ENCODE measurements around the gene MOSPD3.
"Not testable (repeated sequence)": the region's sequence is repeated elsewhere in the genome, so short reads cannot be mapped to it uniquely, and the experiment has no call there.

MOSPD3 gene

DNA sequence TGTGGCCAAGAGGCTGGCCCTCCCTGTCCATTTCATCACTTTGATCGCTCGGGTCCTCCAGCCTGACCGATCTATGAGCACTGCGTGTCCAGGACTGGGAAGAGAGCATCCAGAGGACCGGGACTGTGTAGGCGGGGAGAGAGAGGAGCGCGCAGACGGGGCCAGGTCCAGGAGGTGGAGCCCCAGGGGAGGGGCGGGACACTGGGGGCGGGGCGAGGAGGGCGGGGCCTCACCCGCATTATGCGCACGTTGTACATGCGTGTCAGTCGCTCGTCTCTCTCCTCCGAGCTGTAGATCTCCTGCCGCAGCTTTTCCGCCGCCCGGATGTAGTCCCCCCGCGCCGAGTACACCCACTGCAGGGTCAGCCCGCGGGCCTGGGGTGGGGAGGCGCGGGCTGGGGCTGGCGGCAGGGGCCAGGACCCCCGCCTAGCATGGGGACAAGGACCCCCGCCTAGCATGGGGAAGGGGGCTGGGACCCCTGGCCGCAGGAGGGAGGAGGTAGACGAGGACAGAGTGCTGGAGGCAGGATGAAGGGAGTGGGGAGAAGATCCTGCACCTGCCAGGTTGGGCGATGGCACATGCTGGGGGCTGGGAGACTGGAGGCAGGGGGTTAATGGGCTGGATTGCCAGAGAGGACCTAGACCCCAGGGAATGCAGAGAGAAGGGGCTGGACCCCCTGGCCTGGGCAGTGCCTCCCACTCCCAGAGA lies 14.3 kb downstream of the MOSPD3 start:
- DNase-seq (ENCODE audit: low spot score), result peak; percentile 54

DNA sequence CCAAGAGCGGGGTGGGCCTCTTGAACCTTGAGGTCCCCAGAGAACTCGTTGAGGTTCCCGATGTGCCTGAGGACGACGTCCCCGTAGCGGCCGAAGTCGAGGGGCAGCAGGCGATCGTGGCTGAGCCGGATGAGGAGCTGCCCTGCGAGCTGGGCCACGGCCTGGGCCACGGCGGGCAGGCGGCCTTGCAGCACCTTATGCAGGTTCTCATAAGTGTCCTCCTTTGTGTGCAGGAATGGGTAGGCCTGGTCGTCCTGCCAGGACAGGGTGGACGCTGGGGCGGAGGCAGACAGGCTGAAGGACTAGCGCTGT lies 14.9 kb downstream of the MOSPD3 start:
- DNase-seq (ENCODE audit: low spot score), result no peak

DNA sequence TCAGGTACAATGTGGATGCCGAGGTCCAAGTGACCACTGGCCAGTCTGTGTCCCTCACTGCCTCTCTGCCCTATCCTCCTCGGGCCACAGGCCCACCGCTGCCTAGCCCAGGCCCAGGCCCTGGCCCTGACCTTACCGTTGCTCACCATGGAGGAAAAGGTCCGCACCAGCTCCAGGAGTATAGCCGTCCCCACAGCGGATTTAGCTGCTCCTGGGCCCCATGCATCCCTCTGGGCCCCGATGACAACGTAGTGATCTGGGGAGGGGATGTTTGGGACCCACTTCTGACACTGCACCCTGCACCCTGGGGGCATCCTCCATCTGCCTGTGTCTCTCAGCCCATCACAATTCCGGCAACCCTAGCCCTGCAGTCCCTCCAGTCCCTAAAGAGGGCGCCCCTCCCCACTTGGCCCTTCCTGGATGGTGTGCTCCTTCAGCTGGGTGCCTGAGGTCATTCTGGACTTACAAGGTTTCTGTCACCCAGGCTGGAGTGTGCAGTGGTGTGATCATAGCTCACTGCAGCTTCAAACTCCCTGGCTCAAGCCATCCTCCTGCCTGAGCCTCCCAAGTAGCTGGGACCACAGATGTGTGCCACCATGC lies 16.9 kb downstream of the MOSPD3 start:
- peak; percentile 94 for DNase-seq (ENCODE audit: low spot score)

DNA sequence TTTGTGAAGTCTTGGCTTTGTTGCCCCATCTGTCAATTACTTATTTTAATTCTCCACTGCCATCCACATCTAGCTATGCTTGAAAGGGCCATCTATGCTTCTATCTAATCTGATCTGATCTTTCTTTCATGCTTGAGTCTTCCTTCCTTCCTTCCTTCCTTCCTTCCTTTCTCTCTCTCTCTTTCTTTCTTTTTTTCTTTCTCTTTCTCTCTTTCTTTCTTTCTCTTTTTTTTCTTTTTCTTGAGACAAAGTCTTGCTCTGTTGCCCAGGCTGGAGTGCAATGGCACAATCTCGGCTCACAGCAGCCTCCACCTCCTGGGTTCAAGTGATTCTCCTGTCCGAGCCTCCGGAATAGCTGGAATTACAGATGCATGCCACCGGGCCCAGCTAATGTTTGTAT lies 17.7 kb downstream of the MOSPD3 start:
- DNase-seq (ENCODE audit: low spot score), result no peak

DNA sequence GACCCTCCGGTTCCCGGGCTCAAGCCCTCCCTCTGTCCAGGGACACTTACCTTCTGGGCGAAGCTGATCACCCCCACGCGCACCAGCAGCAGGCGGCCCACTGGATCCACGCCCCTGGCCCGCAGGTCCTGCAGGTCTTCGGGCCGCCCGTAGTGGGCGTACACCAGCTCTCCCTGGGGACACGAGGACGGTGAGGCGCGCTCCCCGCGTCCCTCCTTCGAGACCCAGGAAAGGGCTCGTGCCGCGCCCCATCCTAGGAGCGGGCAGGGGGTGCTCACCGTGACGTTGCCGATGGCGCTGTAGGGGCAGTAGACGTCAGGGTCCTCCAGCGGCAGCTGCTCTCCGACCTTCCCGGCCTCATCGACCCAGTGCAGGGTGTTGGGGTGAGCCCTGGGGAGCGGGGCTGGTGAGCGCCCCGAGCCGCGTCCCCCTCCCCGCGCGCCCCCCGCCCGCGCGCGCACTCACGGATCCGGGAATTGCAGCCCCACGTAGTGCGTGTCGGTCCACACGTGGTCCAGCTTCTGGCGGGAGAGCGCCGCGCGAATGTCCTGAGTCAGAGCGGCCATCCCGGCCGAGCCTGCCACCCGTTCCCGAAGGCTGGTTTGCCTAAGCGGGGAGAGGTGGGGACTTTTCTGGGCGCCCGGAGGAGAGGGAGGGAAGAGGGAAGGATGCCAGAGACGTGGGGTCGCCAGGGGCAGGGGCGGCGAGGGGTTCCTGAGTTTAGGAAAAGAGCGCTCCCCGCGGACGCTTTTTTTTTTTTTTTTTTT lies 20.8 kb downstream of the MOSPD3 start:
- no peak for DNase-seq (ENCODE audit: low spot score)

- DNase-seq (ENCODE audit: low spot score), result no peak
These were observed 27.7 kb downstream of the MOSPD3 start for GRCh38 chr7:100639995-100640516.

- no peak for DNase-seq (ENCODE audit: low spot score)
These were observed 28.4 kb downstream of the MOSPD3 start for GRCh38 chr7:100640517-100641440.

GRCh38 chr7:100641463-100641859 lies 29.1 kb downstream of the MOSPD3 start, which contains the start of gene TFR2:
TSS of gene TFR2 (minus strand) at chr7:100641552. CDS start at chr7:100641509, 43 bp downstream.
- DNase-seq (ENCODE audit: low spot score), result peak; percentile 87

GRCh38 chr7:100641860-100642533 lies 29.7 kb downstream of the MOSPD3 start:
- no peak for DNase-seq (ENCODE audit: low spot score)

DNA sequence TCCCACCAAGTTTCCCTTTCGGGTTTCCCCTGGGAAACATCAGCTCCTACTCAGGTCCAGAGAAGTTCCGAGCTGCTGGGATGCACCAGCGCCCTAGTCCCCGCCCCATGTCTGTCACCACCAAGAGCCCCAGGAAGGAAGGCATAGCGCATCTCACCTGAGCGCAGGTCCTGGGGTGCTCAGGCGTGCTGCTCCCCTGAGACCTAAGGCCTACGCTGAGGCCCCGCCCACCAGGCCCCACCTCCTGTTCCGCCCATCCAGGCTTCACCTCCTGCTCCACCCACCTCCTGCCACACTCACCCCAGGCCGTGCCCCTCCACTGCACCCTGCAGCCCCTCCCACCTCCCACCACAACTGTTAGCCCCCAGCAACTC lies 30.2 kb downstream of the MOSPD3 start:
- DNase-seq (ENCODE audit: low spot score), result no peak

- no peak for DNase-seq (ENCODE audit: low spot score)
These were observed 37.7 kb downstream of the MOSPD3 start for GRCh38 chr7:100649826-100650565.

GRCh38 chr7:100654908-100655831 lies 42.8 kb downstream of the MOSPD3 start:
- no peak for DNase-seq (ENCODE audit: low spot score)

- peak; percentile 89 for DNase-seq (ENCODE audit: low spot score)
These were observed 43.8 kb downstream of the MOSPD3 start, which contains the start of gene ACTL6B for GRCh38 chr7:100655908-100656674. TSS of gene ACTL6B (minus strand) at chr7:100656448. CDS start at chr7:100656354, 94 bp downstream.

DNA sequence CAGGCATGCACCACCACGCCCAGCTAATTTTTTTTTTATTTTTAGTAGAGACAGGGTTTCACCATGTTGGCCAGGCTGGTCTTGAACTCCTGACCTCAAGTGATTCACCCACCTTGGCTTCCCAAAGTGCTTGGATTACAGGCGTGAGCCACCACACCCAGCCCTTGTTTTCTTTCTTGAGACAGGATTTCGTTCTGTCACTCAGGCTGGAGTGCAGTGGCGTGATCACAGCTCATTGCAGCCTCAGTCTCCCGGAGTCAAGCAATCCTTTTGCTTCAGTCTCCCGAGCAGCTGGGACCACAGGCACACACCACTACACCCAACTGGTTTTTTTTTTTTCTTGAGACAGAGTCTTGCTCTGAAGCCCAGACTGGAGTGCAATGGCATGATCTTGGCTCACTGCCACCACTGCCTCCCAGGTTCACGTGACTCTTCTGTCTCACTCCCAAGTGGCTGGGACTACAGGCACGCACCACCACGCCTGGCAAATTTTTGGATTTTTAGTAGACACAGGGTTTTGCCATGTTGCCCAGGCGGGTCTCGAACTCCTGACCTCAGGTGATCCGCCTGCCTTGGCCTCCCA lies 49.9 kb downstream of the MOSPD3 start:
- not testable (repeated sequence) for DNase-seq (ENCODE audit: low spot score)
